Amniotic epithelial cell (primary cell): Measurements from ENCODE around the gene MPZL1.

Experiments
- DNase-seq: peaks from one replicate; pipeline ENCODE4 v3.0.0-alpha.2; 2010; ENCODE audit warnings: low read depth

MPZL1 gene

GRCh38 chr1:167721617-167722151, at the start of gene MPZL1:
Gene MPZL1, plus strand, starts transcription at chr1:167721982. Its CDS starts 170 bp downstream, at chr1:167722152.
- peak; percentile 90 for DNase-seq

- DNase-seq, result no peak
These were observed 49.0 kb upstream of the MPZL1 start for GRCh38 chr1:167672831-167673230.

- no peak for DNase-seq
These were observed 48.5 kb upstream of the MPZL1 start for GRCh38 chr1:167673265-167673664.

GRCh38 chr1:167674156-167674555, 47.6 kb upstream of the MPZL1 start:
- DNase-seq, result no peak

GRCh38 chr1:167675440-167675839, 46.3 kb upstream of the MPZL1 start:
- no peak for DNase-seq

GRCh38 chr1:167676205-167676915, 45.4 kb upstream of the MPZL1 start:
- no peak for DNase-seq

GRCh38 chr1:167676916-167677848, 44.6 kb upstream of the MPZL1 start:
- DNase-seq, result no peak

GRCh38 chr1:167678422-167678821, 43.4 kb upstream of the MPZL1 start:
- no peak for DNase-seq

GRCh38 chr1:167678838-167679237, 42.9 kb upstream of the MPZL1 start:
- DNase-seq, result no peak

GRCh38 chr1:167679714-167680113, 42.1 kb upstream of the MPZL1 start:
- no peak for DNase-seq

- no peak for DNase-seq
These were observed 40.8 kb upstream of the MPZL1 start for GRCh38 chr1:167681024-167681423.

- DNase-seq, result no peak
These were observed 40.2 kb upstream of the MPZL1 start for GRCh38 chr1:167681451-167682098.

GRCh38 chr1:167683226-167683625, 38.6 kb upstream of the MPZL1 start:
- no peak for DNase-seq

- DNase-seq, result no peak
These were observed 37.9 kb upstream of the MPZL1 start for GRCh38 chr1:167683641-167684502.

GRCh38 chr1:167685844-167686243, 35.9 kb upstream of the MPZL1 start:
- DNase-seq, result no peak

GRCh38 chr1:167687919-167688519, 33.8 kb upstream of the MPZL1 start:
- DNase-seq, result peak; percentile 67

- peak; percentile 17 for DNase-seq
These were observed 32.2 kb upstream of the MPZL1 start for GRCh38 chr1:167689567-167689920.

GRCh38 chr1:167690053-167690452, 31.7 kb upstream of the MPZL1 start:
- DNase-seq, result no peak

GRCh38 chr1:167693425-167694045, 28.2 kb upstream of the MPZL1 start:
- no peak for DNase-seq

- no peak for DNase-seq
These were observed 27.1 kb upstream of the MPZL1 start for GRCh38 chr1:167694691-167695090.

GRCh38 chr1:167695147-167695546, 26.6 kb upstream of the MPZL1 start:
- no peak for DNase-seq
